ENCODE measurements around the gene TRAPPC6A. TPM values are rescaled to one million over a fixed set of nuclear protein-coding genes. Genes with fewer than 3 reads are reported as not detected.

The TRAPPC6A gene
- total and polyA plus RNA-seq, 9 of the 15 experiments (the other 6 are each of a cell fraction or from before 2014, with no cell fraction given), result 0.82 to 23.6 (median 11.6) TPM

GRCh38 chr19:45178262-45179071 is 430 bp upstream of the TRAPPC6A start, which contains the start of gene BLOC1S3 (continued):
- TF ChIP-seq YBX1 (IDR thresholded peaks at IDR 0.05) (no peak), ZKSCAN3 (CRISPR knock-in tag; IDR thresholded peaks at IDR 0.05) (no peak), IRF9 (tag; IDR thresholded peaks at IDR 0.05) (no peak), POLR3G (IDR thresholded peaks at IDR 0.05; ENCODE audit: extremely low read depth, insufficient read length, insufficient replicate concordance) (no peak), RBM17 (IDR thresholded peaks at IDR 0.05; ENCODE audit: borderline replicate concordance, low read depth, low read length) (no peak), ZNF717 (CRISPR knock-in tag; IDR thresholded peaks at IDR 0.05) (no peak), ARNT (IDR thresholded peaks at IDR 0.05) (peak in 1 of 2 experiments; percentile 35; a peak in 1 of 4 replicates), ZEB2 (IDR thresholded peaks at IDR 0.05) (no peak), MEF2D (tag; conservative IDR thresholded peaks at IDR 0.05; ENCODE audit: low read depth) (no peak), MAZ (CRISPR knock-in tag; conservative IDR thresholded peaks at IDR 0.05 in 1 of 2, IDR thresholded peaks at IDR 0.05 in 1 of 2) (peak; percentile 55 to 75), HDAC3 (IDR thresholded peaks at IDR 0.05; ENCODE audit: borderline replicate concordance, partially characterized antibody) (no peak), FOSL1 (tag; conservative IDR thresholded peaks at IDR 0.05) (no peak), MEIS2 (IDR thresholded peaks at IDR 0.05; ENCODE audit: partially characterized antibody) (peak; percentile 44), CHD2 (IDR thresholded peaks at IDR 0.05; ENCODE audit: low read depth, low read length) (peak; percentile 63), RNF2 (IDR thresholded peaks at IDR 0.05) (0 out of 2 replicates have a peak, but pooled peaks have one; percentile 29), ZNF639 (CRISPR knock-in tag; conservative IDR thresholded peaks at IDR 0.05 in 1 of 2, IDR thresholded peaks at IDR 0.05 in 1 of 2) (peak in 1 of 2 experiments; percentile 40; a peak in 1 of 4 replicates), ATF6 (CRISPR knock-in tag; IDR thresholded peaks at IDR 0.05) (no peak), HSF4 (CRISPR knock-in tag; IDR thresholded peaks at IDR 0.05; ENCODE audit: borderline replicate concordance) (no peak), BHLHE40 (IDR thresholded peaks at IDR 0.05; ENCODE audit: low read length) (peak; percentile 92), LARP7 (IDR thresholded peaks at IDR 0.05) (no peak), HDAC2 (IDR thresholded peaks at IDR 0.05) (peak; percentile 88; the same call in 1 of the 2 replicates)

All from K562 (cell line).